ENCODE data around the gene ZXDC. TPM values are rescaled to one million over a fixed set of nuclear protein-coding genes. Genes with fewer than 3 reads are reported as not detected.

The ZXDC gene
- total RNA-seq, 1 donor from 2014 or later: 19.3 TPM

- TF ChIP-seq, protein P1, sequence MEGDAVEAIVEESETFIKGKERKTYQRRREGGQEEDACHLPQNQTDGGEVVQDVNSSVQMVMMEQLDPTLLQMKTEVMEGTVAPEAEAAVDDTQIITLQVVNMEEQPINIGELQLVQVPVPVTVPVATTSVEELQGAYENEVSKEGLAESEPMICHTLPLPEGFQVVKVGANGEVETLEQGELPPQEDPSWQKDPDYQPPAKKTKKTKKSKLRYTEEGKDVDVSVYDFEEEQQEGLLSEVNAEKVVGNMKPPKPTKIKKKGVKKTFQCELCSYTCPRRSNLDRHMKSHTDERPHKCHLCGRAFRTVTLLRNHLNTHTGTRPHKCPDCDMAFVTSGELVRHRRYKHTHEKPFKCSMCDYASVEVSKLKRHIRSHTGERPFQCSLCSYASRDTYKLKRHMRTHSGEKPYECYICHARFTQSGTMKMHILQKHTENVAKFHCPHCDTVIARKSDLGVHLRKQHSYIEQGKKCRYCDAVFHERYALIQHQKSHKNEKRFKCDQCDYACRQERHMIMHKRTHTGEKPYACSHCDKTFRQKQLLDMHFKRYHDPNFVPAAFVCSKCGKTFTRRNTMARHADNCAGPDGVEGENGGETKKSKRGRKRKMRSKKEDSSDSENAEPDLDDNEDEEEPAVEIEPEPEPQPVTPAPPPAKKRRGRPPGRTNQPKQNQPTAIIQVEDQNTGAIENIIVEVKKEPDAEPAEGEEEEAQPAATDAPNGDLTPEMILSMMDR (conservative IDR thresholded peaks at IDR 0.05; ENCODE audit: low read depth, low read length): no peak
- peak overlapping the region; percentile 66 for H3K4me3 ChIP-seq (ENCODE audit: low read depth, low read length)
- DNase-seq (ENCODE audit: low read depth): no peak
Measured at GRCh38 chr3:126476166-126477060, 722 bp upstream of the ZXDC start.

DNA sequence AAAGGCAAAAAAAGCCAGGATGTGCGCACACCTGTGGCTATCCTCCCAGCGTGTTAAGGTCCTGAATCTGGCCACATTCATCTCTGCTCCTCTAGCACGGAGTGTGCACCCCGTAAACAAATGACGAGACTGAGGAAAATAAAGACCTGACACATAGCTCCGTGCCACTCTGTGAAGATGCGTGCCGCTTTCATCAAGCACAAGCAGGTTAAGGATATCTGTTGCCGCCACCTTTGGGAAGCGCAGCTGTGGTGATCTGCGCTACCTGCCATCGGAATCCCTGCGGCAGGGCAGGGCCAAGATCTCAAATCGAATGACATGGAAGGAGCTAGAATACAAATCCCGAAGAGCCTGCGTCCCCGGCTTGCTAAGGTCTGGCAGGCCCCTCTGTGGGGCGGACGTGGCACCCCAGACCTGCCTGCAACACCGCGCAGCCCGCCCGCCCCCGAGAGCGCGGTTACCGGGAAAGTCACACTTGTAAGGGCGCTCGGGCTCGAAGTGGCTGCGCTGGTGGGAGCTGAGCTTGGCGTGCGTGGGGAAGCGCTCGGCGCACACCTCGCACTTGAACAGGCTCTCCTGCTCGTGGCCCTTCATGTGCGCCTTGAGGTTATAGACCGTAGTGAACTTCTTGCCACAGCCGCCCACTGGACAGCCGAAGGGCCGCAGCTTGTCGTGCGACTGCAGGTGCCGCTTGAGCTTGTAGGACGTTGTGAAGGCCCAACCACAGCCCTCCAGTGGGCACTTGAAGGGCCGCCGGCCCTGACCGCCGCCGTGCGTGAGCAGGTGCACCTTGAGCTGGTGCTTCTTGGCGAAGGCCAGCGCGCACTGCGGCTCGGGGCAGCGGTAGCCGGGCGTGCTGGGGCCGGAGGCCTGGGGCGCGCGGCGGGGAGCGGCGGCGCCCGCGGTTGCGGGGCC is 936 bp downstream of the ZXDC start:
- TF ChIP-seq, protein P1 (conservative IDR thresholded peaks at IDR 0.05; ENCODE audit: low read depth, low read length): no peak
- no peak for DNase-seq (ENCODE audit: low read depth)

GRCh38 chr3:126473292-126474168 is 2.2 kb downstream of the ZXDC start:
- TF ChIP-seq, protein P1 (conservative IDR thresholded peaks at IDR 0.05; ENCODE audit: low read depth, low read length): no peak
- no peak for DNase-seq (ENCODE audit: low read depth)
- H3K4me3 ChIP-seq (ENCODE audit: low read depth, low read length): peak overlapping the region; percentile 85

More for the DNA sequence above, 936 bp downstream of the ZXDC start:
- peak overlapping the region; percentile 85 for H3K4me3 ChIP-seq (ENCODE audit: low read depth, low read length)

DNA sequence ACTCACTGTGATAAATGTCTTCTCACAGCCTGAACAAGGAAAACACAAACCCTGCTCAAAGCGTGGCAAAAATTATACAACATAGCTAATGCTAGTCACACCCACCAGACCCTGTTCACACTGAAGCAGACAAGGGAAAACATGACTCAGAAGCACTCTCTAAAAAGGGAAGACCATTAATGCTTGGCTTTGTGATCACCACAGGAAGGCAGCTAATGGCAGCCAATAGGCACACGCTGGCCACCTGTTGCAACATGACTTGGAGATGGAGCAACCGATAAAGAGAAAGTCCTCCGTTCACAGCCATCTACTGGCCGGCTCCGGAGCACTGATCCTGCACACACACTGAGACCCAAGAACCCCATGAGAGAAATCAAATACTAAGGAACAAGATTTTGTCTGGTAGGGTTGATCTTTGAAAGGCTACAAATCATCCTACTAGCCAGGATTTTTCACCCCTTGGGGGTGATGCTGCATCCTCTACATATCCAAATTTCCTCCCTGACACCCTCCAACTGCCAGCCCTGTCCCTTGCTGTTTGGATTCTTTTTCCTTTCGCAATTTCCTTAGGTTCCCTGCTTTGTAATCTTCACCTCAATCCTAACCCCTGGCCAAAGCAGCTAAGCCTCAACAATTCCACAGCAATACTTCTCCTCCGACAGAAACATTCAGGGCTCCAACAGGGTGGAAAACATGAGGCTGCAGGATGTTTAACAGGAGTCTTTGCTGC is 3.2 kb downstream of the ZXDC start:
- peak overlapping the region; percentile 85 for H3K4me3 ChIP-seq (ENCODE audit: low read depth, low read length)
- peak; percentile 85 for DNase-seq (ENCODE audit: low read depth)
- TF ChIP-seq, protein P1 (conservative IDR thresholded peaks at IDR 0.05; ENCODE audit: low read depth, low read length): peak; percentile 26

DNA sequence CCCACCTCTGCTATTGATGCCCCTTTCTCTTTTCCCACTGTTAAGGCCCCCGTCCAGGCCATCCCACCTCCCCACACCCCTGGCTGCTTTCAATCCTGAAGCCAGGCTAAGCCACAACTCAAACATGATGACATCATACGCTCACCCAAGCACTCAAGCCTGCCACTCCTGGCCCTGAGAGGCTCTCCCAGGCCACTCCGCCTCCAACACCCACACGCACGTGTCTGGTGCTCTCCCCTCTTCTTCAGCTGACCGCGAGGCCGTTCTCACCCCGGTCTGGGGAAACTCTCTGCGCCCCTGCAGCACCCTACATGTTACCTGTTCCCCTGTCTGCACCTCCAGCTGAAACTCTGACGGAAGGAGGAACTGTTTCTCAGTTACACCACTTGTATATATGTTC is 6.2 kb downstream of the ZXDC start:
- DNase-seq (ENCODE audit: low read depth): no peak
- H3K4me3 ChIP-seq (ENCODE audit: low read depth, low read length): no peak overlapping the region
- TF ChIP-seq, protein P1 (conservative IDR thresholded peaks at IDR 0.05; ENCODE audit: low read depth, low read length): no peak
